ENCODE results near the gene PPP2R2D.
"Not testable (repeated sequence)": the region's sequence is repeated elsewhere in the genome, so short reads cannot be mapped to it uniquely, and the experiment has no call there.

PPP2R2D gene

DNA sequence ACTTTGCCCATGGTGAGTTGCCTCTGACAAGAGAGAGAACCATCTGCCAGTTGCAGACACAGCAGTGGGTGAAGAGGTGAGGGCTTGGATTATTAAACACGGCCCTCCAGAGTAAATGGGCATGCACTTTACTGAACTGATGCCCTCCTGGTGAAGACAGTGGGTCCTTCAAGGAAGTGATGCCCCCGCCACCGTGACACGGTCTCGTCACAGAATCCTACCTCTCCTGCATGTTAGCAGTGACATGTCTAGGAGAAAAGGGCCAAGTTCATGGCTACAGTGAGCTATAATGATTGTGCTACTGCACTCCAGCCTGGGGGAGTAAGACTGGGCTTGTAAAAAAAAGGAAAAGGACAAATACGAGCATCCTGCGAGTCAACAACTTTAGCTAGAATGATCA lies 78.5 kb downstream of the PPP2R2D start:
- no peak for DNase-seq

DNA sequence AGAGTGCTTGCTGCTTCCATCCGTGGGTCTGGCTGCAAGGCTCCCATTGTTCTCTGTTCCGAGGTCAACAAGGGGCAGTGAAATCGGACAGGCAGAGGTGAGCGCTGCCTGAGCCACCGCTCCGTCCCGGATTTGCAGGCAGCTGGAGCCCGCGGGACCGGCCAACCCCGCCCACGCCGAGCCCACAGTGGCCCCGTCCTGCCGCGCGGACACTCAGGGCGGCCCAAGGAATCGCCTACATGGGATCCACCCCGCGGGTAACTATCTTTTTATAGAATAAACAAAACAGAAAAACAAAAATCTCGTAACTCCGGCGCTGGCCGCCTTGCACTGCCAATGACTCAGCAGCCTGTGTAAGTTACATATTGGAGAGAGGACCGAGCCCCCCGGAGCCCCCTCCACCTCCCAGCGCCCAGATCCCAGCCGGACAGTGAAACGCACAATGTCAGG lies 79.0 kb downstream of the PPP2R2D start:
- DNase-seq = no peak

DNA sequence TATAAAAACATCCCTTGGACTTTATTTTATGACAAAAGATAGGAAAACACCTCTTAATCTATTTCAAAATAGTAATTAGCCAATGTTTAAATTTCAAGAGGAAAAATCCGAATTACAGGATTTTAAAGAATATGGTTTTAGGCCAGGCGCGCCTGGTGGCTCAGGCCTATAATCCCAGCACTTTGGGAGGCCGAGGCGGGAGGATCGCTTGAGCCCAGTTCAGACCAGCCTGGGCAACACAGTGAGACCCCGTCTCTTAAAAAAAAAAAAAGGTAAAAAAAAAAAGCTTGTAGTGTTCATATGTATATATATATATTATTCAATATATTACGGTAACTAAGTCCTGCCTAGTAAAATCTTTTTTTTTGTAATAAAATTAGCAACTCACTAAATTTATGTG lies 79.5 kb downstream of the PPP2R2D start:
- DNase-seq = no peak

DNA sequence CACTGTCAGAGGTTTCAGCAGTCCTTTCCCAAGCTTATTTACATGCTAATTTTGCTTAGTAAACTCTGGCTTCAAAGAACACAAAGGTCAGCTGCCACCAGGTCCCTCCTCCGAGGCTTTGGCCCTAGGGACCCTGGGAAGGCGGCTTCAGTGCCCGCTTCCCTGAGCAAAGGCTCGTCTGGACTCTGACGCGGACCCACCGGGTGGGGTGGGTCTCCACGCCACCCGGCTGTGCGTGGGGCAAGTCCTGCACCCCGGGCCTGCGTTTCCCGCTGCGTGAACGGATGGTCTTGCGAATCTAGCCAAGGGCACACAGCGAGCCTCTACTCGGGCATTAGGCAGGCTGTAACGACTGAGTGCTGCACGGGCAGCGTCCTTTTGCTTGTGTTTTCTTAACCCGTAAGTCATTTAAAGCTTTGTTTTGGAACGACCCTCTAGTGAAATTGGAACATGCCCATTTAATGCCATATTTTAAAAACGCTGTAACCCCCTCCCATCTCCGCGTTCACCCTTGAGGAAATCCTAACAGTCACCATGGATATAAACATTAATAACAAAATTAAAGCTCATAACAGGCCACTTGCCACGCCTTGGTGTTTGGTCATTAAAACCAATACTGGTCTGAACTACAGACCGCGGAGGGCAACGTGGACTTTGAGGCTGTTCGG lies 80.1 kb downstream of the PPP2R2D start:
- no peak for DNase-seq

DNA sequence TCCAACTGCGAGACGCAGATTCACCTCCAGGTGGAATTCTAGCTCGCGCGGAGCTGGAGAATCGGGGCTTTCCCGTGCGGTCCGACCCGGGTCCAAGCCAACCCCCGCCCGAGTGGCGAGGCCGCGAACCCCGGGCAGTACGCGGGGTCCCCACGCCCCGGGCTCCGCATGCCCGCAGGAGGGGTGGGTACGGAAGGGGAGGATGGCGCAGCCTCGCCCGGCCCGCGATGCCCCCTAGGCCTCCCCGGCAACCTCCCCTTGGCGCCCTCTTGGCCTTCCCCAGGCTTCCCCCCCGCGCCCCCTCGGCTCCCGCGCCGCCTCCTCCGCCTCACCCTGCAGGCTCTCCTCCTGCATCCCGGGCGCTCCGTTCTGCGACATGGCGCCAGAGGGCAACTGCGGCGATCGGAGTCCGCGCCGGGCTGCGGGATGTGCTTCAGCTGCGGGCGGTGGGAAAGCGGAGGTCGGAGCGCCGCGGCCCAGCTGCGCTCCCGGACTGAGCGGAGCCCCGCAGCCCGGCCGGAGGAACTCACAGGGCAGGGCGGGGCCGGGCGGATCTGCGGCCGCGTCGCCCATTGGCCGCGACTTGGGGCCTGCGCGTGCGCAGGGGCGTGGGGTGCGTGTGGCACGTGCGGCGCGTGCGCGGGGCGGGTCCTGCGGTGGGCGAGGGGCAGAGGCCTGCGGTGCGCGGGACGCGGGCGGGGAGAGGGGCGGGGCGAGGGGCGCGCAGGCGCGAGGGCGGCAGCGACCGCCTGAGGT lies 80.8 kb downstream of the PPP2R2D start, which contains the start of gene BNIP3:
BNIP3 (minus strand) TSS at position 495 of the 756 bp plus-strand sequence; CDS start at position 378, 117 bp downstream.
- peak; percentile 82 for DNase-seq

DNA sequence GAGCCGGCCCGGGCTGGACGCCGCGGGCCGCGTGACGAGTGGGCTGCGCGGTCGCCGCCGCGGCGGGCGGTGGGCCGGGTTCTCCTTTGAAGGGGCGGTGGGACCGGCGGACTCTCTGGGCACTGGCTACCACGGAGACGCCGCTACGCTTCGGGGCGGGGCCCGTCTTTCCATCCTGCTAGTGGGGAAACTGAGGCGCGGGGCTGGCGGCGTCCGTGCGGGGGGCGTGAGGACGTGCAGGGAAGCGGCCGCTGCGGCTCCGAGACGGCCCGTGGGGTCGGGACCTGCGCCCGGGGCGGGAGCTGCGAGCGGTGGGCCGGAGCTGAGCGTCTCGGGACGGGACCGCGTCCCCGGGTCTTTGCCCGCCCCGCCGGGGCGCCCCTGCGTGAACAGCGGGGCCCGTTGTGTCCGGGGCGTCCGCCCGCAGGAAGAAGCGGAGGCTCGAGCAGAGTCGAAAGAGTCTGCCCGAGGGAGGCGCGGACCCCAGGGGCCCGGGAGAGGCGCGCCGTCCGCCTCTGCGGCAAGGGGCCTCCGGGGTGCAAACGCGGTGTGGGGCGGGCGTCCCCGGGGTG lies 81.5 kb downstream of the PPP2R2D start:
- DNase-seq = no peak

DNA sequence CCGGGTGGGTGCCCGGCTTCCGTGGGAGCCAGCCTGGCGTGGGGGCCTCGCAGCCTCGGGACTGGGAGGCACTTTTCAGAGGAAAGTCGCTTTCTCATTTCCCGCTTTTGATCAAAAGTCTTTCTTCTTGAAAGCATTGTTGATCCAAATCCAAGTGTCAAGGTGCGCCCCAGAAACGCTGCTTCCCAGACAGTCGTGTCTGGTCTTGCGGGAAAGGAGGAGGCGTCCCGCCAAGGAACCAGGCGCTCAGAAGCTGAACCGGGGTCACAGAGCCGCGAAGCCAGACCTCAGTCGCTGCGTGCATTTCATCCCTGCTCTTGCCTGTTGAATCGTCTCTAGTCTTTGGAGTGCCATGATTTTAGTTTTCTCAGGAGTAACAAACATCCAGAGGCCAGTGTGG lies 82.0 kb downstream of the PPP2R2D start:
- DNase-seq = no peak

DNA sequence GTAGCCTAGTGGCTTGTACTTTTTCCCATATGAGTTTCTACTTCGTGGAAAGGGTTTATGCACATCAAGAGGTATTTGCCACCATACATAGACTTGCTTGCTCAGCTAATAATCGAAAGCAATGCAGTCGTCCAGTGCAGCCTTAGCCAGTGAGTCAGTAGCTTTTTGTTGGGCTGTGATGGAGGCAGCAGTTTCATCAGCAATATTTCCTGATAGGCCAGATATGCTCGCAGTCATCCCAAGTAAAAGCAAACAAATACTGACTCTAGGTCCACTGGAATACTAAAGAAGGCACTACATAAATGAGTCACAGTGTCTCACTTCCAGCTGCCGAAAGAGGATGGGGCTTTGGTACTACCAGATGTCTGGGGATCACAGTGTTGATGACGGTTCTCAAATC lies 83.0 kb downstream of the PPP2R2D start:
- DNase-seq = no peak

DNA sequence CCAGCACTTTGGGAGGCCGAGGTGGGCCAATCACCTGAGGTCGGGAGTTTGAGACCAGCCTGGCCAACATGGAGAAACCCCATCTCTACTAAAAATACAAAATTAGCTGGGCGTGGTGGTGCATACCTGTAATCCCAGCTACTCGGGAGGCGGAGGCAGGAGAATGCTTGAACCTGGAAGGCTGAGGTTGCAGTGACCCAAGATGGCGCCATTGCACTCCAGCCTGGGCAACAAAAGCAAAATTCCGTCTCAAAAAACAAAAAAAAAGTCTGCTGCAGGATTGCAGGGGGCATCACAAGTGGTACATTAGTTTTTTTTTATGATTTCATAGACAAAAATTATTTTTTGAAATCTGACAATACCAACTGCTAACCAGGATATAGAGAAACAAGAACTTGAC lies 86.0 kb downstream of the PPP2R2D start:
- not testable (repeated sequence) for DNase-seq

DNA sequence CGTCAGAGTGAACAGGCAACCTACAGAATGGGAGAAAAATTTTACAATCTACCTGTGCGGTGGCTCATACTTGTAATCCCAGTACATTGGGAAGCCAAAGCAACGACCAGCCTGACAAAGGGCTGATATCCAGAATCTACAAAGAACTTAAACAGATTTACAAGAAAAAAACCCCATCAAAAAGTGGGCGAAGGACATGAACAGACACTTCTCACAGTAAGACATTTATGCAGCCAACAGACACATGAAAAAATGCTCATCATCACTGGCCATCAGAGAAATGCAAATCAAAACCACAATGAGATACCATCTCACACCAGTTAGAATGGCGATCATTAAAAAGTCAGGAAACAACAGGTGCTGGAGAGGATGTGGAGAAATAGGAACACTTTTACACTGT lies 86.5 kb downstream of the PPP2R2D start:
- DNase-seq = not testable (repeated sequence)

DNA sequence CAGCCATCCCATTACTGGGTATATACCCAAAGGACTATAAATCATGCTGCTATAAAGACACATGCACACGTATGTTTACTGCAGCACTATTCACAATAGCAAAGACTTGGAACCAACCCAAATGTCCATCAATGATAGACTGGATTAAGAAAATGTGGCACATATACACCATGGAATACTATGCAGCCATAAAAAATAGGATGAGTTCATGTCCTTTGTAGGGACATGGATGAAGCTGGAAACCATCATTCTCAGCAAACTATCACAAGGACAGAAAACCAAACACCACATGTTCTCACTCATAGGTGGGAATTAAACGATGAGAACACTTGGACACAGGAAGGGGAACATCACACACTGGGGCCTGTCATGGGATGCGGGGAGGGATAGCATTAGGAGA lies 87.0 kb downstream of the PPP2R2D start:
- DNase-seq = not testable (repeated sequence)

DNA sequence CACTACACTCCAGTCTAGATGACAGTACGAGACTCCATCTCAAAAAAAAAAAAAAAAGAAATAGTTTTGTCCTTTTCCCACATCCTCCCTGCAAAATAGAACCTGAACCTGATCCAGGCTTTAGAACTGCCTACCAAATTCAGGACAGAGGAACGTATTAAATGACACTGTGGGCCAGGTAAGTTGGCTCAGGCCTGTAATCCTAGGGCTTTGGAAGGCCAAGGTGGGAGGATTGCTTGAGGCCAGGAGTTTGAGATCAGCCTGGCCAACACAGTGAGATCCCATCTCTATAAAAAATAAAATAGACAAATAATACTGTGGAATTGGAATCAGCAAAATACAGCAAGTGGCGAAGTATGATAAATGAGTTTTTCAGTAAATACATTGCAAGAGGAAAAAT lies 90.9 kb downstream of the PPP2R2D start:
- DNase-seq = no peak

DNA sequence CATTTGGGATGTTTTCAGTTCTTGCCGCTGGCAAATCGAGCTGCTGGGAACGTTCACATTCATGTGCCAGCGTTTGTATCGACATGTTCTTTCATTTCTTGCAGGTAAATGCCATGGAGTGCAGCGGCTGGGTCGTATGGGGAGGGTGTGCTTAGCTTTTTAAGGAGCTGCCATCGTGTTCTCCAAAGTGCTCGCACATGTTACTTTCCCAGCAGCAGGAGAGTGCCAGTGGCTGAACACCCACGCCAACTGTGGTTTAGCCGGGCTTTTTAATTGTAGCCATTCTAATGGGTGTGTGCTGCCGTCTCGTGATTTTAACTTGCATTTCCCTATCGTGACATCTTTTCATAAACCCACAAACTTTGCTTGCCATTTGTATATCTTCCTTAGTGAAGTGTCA lies 92.5 kb downstream of the PPP2R2D start:
- no peak for DNase-seq

DNA sequence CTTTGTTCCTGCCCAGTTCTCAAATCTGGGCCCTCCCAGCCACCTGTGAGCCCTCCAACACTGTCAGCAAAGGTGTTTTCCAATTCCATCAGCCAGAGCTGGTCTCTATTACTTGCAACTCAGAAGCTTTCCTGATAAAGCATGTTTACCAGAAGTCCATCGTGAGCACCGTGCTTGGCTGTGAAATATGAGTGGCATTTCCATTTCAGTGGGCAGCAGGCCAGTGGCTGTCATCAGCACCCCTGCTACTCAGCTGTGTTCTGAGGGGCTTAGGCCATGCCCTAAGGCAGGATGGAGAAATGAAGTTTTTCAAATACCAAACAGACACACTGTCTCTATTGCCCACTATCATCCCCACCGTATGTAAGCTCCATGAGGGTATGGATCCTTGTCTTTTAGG lies 93.6 kb downstream of the PPP2R2D start:
- DNase-seq = no peak

DNA sequence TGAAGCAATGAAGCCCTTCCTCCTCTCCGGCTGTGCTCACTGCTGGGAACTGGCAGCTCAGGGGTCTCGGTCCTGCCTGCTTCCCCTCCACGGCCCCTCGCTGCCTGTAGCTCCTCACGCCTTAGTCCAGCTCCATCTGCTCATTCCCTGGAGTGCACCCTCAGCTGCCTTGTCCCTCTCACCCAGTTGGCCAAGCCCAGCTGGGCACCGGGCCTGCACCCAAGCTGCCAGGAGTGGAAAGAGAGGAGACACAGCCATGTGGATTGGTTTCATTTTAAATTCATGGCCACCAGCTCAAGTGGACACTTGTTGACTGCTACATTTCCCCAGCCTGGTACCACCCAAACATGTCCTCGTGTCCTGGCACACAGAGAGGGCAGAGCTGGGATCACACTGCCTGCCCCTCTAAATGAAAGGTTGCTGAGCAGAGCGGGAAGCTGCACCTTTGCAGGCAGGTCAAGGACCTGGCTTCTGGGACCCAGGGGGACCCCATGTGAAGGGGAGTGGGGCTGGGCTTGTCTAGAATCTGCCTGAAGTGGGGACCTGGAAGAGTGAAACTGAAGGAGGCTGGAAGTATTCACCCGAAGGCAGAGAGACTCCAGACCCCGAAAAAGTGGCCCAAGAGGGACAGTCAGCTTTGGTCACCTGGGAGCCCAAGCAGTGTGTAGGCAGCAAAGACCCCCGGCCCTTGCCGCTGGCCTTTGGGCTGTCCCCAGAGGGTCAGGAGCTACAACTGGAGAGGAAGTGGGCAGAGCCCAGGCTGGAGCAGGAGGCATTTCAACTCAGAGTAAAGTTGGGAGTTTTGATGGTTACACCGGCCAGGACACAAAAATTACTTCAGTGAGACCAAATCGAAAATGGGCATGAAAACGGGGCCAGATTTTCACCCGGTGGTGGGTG lies 95.9 kb downstream of the PPP2R2D start:
- DNase-seq = no peak

DNA sequence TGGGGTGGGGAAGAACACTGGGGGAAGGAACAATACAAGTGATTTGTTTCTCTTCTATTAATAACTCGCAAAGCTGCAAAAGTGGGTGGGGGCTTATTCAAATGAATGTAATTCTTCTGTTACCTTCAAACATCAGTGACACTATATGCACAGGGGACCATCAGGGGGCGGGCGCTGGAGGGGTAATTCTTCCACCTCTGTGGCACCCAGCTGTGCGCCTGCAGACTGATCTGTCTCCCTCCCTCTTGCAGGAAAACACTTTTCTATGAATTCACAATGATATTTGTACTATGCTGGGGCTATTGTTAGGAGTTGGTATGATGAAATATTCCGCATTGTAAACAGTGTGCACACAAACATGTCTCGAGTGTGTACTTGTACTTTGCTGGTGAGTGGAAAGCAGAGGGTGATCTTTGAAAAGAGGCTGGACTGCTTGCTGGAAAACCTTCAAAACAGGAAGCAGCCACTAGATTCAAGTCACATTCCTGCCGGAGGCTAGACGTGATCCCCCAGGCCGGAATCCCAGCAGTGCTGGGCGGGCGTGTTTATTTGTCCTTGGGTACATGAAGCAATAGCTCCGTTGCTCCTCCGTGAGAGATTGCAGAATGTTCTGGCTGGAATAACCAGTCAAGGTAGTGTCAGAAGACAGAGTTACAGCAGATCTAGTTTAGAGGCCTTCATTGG lies 96.7 kb downstream of the PPP2R2D start:
- peak; percentile 3 for DNase-seq

DNA sequence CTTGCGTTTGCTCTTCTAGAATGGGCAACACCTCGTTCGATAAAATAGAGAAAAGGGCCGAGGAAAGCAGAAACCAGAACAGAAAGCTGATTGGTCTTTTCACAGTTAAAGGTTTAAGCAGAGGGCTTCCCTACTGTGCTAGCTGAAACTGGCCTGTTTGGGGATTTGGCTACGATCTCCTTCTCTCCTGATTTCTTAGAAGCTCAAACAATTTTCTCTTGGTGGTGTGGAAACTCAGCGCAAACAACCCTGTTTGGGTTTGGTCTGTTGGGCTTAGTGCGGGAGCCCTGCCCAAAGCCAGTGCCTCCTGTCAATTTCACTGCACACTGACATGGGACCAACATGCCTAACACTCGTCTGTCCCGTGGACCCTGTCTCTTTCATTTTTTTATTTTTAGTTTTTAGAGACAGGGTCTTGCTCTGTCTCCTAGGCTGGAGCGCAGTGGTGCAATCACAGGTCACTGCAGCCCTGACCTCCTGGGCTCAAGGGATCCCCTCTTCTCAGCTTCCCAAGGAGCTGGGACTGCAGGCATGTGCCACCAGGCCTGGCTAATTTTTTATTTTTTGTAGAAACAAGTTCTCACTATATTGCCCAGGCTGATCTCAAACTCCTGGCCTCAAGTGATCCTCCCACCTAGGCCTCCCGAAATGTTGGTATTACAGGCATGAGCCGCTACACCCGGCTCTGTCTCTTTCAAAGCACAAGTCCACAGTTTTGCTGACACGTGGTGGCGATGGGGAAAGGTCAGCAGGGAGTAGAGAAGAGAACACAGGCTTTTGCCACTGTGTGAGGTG lies 97.4 kb downstream of the PPP2R2D start:
- no peak for DNase-seq

DNA sequence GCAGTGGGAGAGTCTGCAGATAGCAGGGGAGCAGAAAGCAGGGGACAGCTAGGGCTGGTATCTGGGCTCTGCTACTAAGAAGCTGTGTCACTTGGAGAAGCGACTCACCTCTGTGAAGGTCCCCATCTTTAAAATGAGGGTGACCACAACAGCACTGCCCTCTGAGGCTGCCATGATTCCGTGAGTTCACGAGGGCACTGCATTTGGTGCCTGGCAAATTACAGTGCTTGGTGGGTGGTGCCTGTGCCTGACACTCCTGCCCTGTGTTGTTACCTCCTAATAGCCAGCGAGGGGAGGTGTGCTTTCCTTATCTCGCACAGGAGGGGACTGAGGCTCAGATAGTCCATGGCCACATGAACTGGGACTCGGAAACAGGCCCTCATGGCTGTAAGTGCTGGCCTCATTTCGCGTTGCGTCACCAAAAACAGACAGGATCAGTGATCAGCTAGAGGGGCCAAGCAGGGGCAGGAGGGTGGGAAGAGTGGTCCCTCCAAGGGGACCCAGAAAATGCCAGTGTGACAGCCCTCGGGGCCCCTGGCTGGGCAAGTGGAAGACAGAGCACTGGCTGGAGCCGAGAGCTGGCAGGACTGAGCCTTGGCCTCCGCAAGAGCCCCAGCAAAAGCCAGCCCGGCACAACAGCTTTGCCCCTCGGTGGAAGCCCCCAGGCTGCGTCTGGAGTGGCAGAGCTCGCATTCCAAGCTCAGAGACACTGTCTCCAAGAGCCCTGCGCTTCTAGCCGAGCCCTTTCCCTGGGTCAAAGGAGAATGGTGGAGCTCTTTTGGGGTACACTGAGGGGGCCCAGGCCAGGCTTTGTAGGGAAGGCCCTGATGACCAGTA lies 98.3 kb downstream of the PPP2R2D start:
- no peak for DNase-seq

DNA sequence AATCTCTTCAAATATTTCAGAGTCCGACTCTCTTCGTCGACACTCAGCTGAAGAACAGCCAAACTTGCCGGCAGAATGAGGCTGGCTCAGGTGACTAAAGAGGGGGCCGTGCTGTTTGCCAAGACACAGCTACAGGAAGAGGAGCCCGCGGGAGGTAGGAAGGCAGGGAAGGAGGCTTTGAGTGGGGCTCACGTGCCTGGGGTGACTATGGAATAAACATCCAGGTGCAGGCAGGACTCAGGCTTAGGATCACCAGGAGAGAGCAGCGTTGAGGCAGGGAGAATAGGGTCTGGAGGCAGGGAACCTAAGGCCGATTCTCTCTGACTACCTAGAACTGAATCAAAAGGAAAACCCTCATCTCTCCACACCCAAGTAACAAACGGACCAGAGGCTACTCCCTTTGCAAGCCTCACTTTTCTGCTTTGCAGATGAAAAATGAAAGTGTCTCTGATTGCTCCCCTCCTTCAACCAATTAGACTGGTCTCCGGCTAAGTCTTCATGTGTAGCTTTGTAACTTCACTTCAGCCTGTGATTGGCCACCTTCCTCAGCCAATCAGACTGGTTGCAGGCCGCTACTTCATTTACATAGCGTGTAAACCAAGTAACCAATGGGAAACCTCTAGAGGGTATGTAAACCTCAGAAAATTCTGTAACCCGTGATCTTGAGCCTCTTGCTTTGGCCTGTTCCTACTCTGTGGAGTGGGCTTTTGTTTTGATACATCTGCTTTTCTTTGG lies 100.6 kb downstream of the PPP2R2D start:
- peak; percentile 72 for DNase-seq

DNA sequence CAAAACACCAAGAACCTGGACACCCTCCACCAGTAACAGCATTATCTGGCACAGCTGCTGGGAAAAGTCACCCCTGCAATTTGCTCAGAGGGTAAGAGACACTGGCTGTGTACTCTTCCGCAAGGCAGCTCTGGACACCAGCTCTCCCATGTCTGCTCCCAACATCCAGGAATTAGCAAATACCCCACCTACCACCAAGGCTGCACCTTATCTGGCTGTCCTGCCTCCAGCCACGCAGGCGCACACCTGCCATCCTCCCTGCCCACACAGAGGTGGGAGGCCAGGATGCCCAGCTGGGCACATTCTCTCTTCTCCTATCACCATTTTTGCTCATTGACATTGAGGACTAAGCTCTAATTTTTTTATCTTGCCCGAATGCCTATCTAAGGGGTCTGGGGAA lies 101.2 kb downstream of the PPP2R2D start:
- no peak for DNase-seq

Measured in NCI-H774 (cell line).